SK-N-MC (cell line): ENCODE measurements around the gene CTDSP2.

Source experiments
- DNase-seq: peaks from one replicate; pipeline ENCODE4 v3.0.0-alpha.2; 2011; ENCODE audit warnings: low read depth, low spot score
- H3K27ac ChIP-seq: fragments of 200-600 bp; sonication (generic); 2 replicates; pipeline ENCODE4 v1.5.1; 2016; ENCODE audit warnings: mixed run types
- H3K36me3 ChIP-seq: fragments of 200-600 bp; sonication (generic); 2 replicates; pipeline ENCODE4 v1.6.1; 2017; ENCODE audit warnings: antibody characterized with exemption, low read length, mixed read lengths; ENCODE audit not compliant: insufficient read depth
- H3K4me3 ChIP-seq: fragments of 200-600 bp; sonication (generic); 2 replicates; pipeline ENCODE4 v1.5.1; 2016
- H3K9ac ChIP-seq: fragments of 200-600 bp; sonication (generic); 2 replicates; pipeline ENCODE4 v1.8.0; 2017; ENCODE audit warnings: mixed run types, mixed read lengths; ENCODE audit not compliant: insufficient read length
- H3K9me3 ChIP-seq: fragments of 200-600 bp; sonication (generic); 2 replicates; pipeline ENCODE4 v1.6.1; 2017; ENCODE audit warnings: low read depth, mild to moderate bottlenecking, antibody characterized with exemption, low read length, moderate library complexity, mixed read lengths
- EZH2 ChIP-seq: fragments of 200-600 bp; sonication (generic); IDR thresholded peaks from one replicate; pipeline ENCODE4 v1.6.1; 2017; ENCODE audit warnings: antibody characterized with exemption
- FOXP2 ChIP-seq: optimal IDR thresholded peaks from 2 replicates; pipeline ENCODE3; 2011; ENCODE audit warnings: mild to moderate bottlenecking, moderate library complexity; ENCODE audit not compliant: insufficient read depth; ENCODE audit errors: extremely low read length, control extremely low read depth
- POLR2AphosphoS5 ChIP-seq: IDR thresholded peaks from 2 replicates; pipeline ENCODE4 v1.6.1; 2012; ENCODE audit warnings: mild to moderate bottlenecking, low read depth, low read length, borderline replicate concordance

The CTDSP2 gene

GRCh38 chr12:57816855-57817151 lies 29.7 kb downstream of the CTDSP2 start:
- H3K9me3 ChIP-seq, result no peaks in the 10 kb centered on the region
- H3K4me3 ChIP-seq, result no peak overlapping the region
- H3K36me3 ChIP-seq, result no peaks in the 10 kb centered on the region; the same call in 1 of the 2 replicates
- TF ChIP-seq FOXP2, result no peak
- TF ChIP-seq POLR2AphosphoS5, result no peak
- no peak for TF ChIP-seq EZH2
- no peak overlapping the region for H3K9ac ChIP-seq
- H3K27ac ChIP-seq, result no peak overlapping the region
- DNase-seq, result no peak

GRCh38 chr12:57816001-57816854 lies 30.3 kb downstream of the CTDSP2 start:
- Histone ChIP-seq H3K9ac (no peak overlapping the region), H3K4me3 (no peak overlapping the region), H3K27ac (no peak overlapping the region), H3K9me3 (no peaks in the 10 kb centered on the region), H3K36me3 (no peaks in the 10 kb centered on the region; the same call in 1 of the 2 replicates)
- DNase-seq, result no peak
- TF ChIP-seq POLR2AphosphoS5 (no peak; the same call in 1 of the 2 replicates), FOXP2 (no peak), EZH2 (no peak)

- no peak for DNase-seq
- Histone ChIP-seq H3K36me3 (no peaks in the 10 kb centered on the region; the same call in 1 of the 2 replicates), H3K9ac (no peak overlapping the region), H3K9me3 (no peaks in the 10 kb centered on the region), H3K27ac (no peak overlapping the region), H3K4me3 (no peak overlapping the region)
- TF ChIP-seq EZH2 (no peak), POLR2AphosphoS5 (no peak; the same call in 1 of the 2 replicates), FOXP2 (no peak)
Measured at GRCh38 chr12:57815177-57816000, 31.1 kb downstream of the CTDSP2 start.

- no peak for TF ChIP-seq FOXP2
- Histone ChIP-seq H3K4me3 (no peak overlapping the region), H3K9me3 (no peaks in the 10 kb centered on the region), H3K36me3 (no peaks in the 10 kb centered on the region), H3K27ac (no peak overlapping the region), H3K9ac (no peak overlapping the region)
- no peak for DNase-seq
Measured at GRCh38 chr12:57813971-57814772, 32.4 kb downstream of the CTDSP2 start.

- H3K36me3 ChIP-seq, result no peaks in the 10 kb centered on the region
- H3K9ac ChIP-seq, result no peak overlapping the region
- no peaks in the 10 kb centered on the region for H3K9me3 ChIP-seq
- TF ChIP-seq FOXP2 (no peak), EZH2 (no peak), POLR2AphosphoS5 (no peak)
- H3K4me3 ChIP-seq, result no peak overlapping the region
- H3K27ac ChIP-seq, result no peak overlapping the region
- DNase-seq, result no peak
Measured at GRCh38 chr12:57813111-57813970, 33.2 kb downstream of the CTDSP2 start.

GRCh38 chr12:57811028-57811755 lies 35.3 kb downstream of the CTDSP2 start:
- Histone ChIP-seq H3K9me3 (no peaks in the 10 kb centered on the region), H3K27ac (no peak overlapping the region), H3K9ac (no peak overlapping the region), H3K36me3 (no peaks in the 10 kb centered on the region; the same call in 1 of the 2 replicates), H3K4me3 (no peak overlapping the region)
- no peak for DNase-seq
- TF ChIP-seq FOXP2, result no peak
- no peak for TF ChIP-seq POLR2AphosphoS5
- no peak for TF ChIP-seq EZH2

- Histone ChIP-seq H3K36me3 (no peaks in the 10 kb centered on the region; the same call in 1 of the 2 replicates), H3K9ac (no peak overlapping the region), H3K9me3 (no peaks in the 10 kb centered on the region), H3K4me3 (no peak overlapping the region), H3K27ac (no peak overlapping the region)
- TF ChIP-seq EZH2, result no peak
- TF ChIP-seq POLR2AphosphoS5, result no peak
- TF ChIP-seq FOXP2, result no peak
- no peak for DNase-seq
Measured at GRCh38 chr12:57810450-57810849, 36.1 kb downstream of the CTDSP2 start.
